Right atrium auricular region (tissue), 2 donors: Measurements from ENCODE around the gene CAPN13. TPM values are rescaled to one million over a fixed set of nuclear protein-coding genes. Genes with fewer than 3 reads are reported as not detected.

Source experiments
- DNase-seq: peaks from one replicate; pipeline ENCODE4 v3.0.0-alpha.2; 2019; ENCODE audit warnings: low spot score
- H3K27ac ChIP-seq, 2 donors: fragments of 200-600 bp; sonication (generic); 1 replicate in 1 of 2; 2 replicates in 1 of 2; pipeline ENCODE4 v1.5.1; 2016 to 2019
- H3K27me3 ChIP-seq, 2 donors: fragments of 200-600 bp; sonication (generic); one replicate each; pipeline versions ENCODE4 v1.5.1 to v1.6.0; 2017 to 2019
- H3K36me3 ChIP-seq: fragments of 200-600 bp; sonication (generic); one replicate; pipeline ENCODE4 v1.5.1; 2016
- H3K4me1 ChIP-seq, 2 donors: fragments of 200-600 bp; sonication (generic); one replicate each; pipeline versions ENCODE4 v1.5.1 to v1.6.0; 2017 to 2019
- H3K4me3 ChIP-seq, 2 donors: fragments of 200-600 bp; sonication (generic); 1 replicate in 1 of 2; 2 replicates in 1 of 2; pipeline ENCODE4 v1.5.1; 2017 to 2019; ENCODE audit warnings: mild to moderate bottlenecking in 1 of 2, moderate library complexity in 1 of 2
- H3K9me3 ChIP-seq, 2 donors: fragments of 200-600 bp; sonication (generic); one replicate each; pipeline ENCODE4 v1.5.1; 2019
- total RNA-seq, 2 donors: library from RNA; depleted of rRNA; stranded (reverse); fragments of >200 nt; gene quantifications; one replicate each; pipeline ENCODE4 v1.1.0, GENCODE V29; 2016
- TF ChIP-seq, protein P1 (sequence below), 2 donors: fragments of 200-600 bp; sonication (generic); IDR thresholded peaks; one replicate each; pipeline ENCODE4 v1.5.1; 2019; ENCODE audit warnings: antibody characterized with exemption in 2 of 2

The CAPN13 gene
- total RNA-seq, 2 donors from 2014 or later: not detected

- no peaks in the 10 kb centered on the region for H3K36me3 ChIP-seq
- H3K9me3 ChIP-seq: no peaks in the 10 kb centered on the region
- peak; percentile 40 for DNase-seq
Measured at GRCh38 chr2:30770816-30771576, 36.2 kb downstream of the CAPN13 start.

GRCh38 chr2:30769891-30770462, 37.3 kb downstream of the CAPN13 start:
- H3K9me3 ChIP-seq: no peaks in the 10 kb centered on the region
- no peaks in the 10 kb centered on the region for H3K36me3 ChIP-seq

More at GRCh38 chr2:30770816-30771576, 36.2 kb downstream of the CAPN13 start:
- no peak overlapping the region for H3K4me3 ChIP-seq
- TF ChIP-seq, protein P1, sequence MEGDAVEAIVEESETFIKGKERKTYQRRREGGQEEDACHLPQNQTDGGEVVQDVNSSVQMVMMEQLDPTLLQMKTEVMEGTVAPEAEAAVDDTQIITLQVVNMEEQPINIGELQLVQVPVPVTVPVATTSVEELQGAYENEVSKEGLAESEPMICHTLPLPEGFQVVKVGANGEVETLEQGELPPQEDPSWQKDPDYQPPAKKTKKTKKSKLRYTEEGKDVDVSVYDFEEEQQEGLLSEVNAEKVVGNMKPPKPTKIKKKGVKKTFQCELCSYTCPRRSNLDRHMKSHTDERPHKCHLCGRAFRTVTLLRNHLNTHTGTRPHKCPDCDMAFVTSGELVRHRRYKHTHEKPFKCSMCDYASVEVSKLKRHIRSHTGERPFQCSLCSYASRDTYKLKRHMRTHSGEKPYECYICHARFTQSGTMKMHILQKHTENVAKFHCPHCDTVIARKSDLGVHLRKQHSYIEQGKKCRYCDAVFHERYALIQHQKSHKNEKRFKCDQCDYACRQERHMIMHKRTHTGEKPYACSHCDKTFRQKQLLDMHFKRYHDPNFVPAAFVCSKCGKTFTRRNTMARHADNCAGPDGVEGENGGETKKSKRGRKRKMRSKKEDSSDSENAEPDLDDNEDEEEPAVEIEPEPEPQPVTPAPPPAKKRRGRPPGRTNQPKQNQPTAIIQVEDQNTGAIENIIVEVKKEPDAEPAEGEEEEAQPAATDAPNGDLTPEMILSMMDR (IDR thresholded peaks at IDR 0.05): no peak
- no peak overlapping the region for H3K27ac ChIP-seq
- no peaks in the 10 kb centered on the region for H3K4me1 ChIP-seq
- no peaks in the 10 kb centered on the region for H3K27me3 ChIP-seq

DNA sequence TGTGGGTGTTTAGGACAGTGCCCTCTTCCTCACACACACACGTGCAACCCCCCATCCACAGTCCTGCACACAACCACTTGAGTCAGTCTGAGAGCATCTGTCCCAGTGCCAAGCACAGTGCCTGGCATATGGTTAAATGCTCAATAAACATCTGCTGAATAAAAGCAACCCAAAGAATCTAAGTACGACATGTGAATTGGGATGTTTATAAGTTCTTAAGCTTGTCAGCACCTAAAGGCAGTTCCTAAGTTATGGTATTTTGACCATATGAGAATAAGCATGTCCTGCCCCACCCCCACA, 37.8 kb downstream of the CAPN13 start:
- Histone ChIP-seq H3K27me3 (no peaks in the 10 kb centered on the region), H3K4me1 (no peaks in the 10 kb centered on the region), H3K36me3 (no peaks in the 10 kb centered on the region), H3K4me3 (no peak overlapping the region), H3K27ac (no peak overlapping the region), H3K9me3 (no peaks in the 10 kb centered on the region)
- no peak for DNase-seq
- TF ChIP-seq, protein P1 (IDR thresholded peaks at IDR 0.05): no peak

More at GRCh38 chr2:30769891-30770462, 37.3 kb downstream of the CAPN13 start:
- Histone ChIP-seq H3K27ac (no peak overlapping the region), H3K4me1 (no peaks in the 10 kb centered on the region), H3K27me3 (no peaks in the 10 kb centered on the region), H3K4me3 (no peak overlapping the region)
- peak; percentile 44 for DNase-seq
- TF ChIP-seq, protein P1 (IDR thresholded peaks at IDR 0.05): no peak

GRCh38 chr2:30768708-30769480, 38.4 kb downstream of the CAPN13 start:
- Histone ChIP-seq H3K27ac (no peak overlapping the region), H3K4me3 (no peak overlapping the region), H3K4me1 (no peaks in the 10 kb centered on the region), H3K27me3 (no peaks in the 10 kb centered on the region), H3K36me3 (no peaks in the 10 kb centered on the region), H3K9me3 (no peaks in the 10 kb centered on the region)
- no peak for DNase-seq
- TF ChIP-seq, protein P1 (IDR thresholded peaks at IDR 0.05): no peak

DNA sequence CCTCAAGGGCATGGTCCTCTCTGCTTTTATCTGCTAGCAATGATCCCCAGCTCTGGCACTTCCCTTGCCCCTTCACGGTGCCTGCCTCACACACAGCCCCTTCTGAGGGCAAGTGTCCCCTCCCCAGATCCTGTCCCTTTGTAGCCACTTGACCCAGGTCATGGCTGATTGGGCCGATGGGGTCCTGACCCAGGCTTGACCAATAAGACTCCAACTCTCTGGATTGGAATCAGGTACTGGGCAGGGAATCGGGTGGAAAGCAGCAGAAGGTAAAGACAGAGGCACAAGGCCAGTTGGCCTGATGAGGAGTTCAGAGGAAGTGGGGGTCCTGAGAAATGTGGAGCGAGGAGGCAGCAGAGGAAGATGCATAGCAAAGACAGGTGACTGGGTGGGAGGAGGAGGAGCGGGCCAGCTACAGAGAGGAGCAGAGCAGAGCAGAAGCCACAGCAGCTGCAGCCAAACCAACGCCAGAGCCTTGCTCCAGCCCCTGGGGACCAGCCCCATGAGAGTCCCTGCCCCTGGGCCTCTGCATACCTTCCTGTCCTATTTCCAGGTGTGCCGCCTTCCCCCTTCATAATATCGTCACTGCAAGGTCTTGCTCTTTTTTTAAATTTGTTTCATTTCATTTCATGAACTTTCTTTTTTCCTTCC, 39.1 kb downstream of the CAPN13 start:
- no peak for DNase-seq
- no peaks in the 10 kb centered on the region for H3K9me3 ChIP-seq
- TF ChIP-seq, protein P1 (IDR thresholded peaks at IDR 0.05): no peak
- H3K36me3 ChIP-seq: no peaks in the 10 kb centered on the region
- H3K4me1 ChIP-seq: no peaks in the 10 kb centered on the region
- no peaks in the 10 kb centered on the region for H3K27me3 ChIP-seq
- no peak overlapping the region for H3K27ac ChIP-seq
- no peak overlapping the region for H3K4me3 ChIP-seq
